B cell (primary cell): Measurements from ENCODE around the gene FHIP1B. TPM values are rescaled to one million over a fixed set of nuclear protein-coding genes. Genes with fewer than 3 reads are reported as not detected.

ENCODE experiments used
- ATAC-seq: fragments of 200-7000 bp; cut with Tn5 transposase; one replicate; pipeline ENCODE4 v1.10.0; 2021; ENCODE audit warnings: low read depth, mild to moderate bottlenecking, moderate number of reproducible peaks, moderate library complexity
- CTCF ChIA-PET: fragments of 350-600 bp; sonication (Branson Sonifier 250); formaldehyde crosslinking; loops from one replicate; lab custom pipeline; 2021; ENCODE audit warnings: antibody characterized with exemption, inconsistent platforms; lab: Charles Lee
- POLR2A ChIA-PET: fragments of 350-600 bp; sonication (Branson Sonifier 250); formaldehyde crosslinking; loops from one replicate; lab custom pipeline; 2021; ENCODE audit warnings: antibody characterized with exemption; lab: Charles Lee
- DNase-seq: peaks from one replicate; pipeline ENCODE4 v3.0.0; 2013
- H2AFZ ChIP-seq: 2 replicates; pipeline ENCODE4 v1.6.1; 2012; ENCODE audit warnings: mild to moderate bottlenecking, low read depth, low read length; ENCODE audit not compliant: insufficient read depth, poor library complexity, severe bottlenecking
- H3K27ac ChIP-seq, 2 donors: 1 replicate in 1 of 2; 2 replicates in 1 of 2; pipeline ENCODE4 v1.5.1; 2012 to 2013; ENCODE audit warnings: low read length in 2 of 2, mild to moderate bottlenecking in 2 of 2, moderate library complexity in 1 of 2
- H3K27me3 ChIP-seq, 4 experiments: fragments of 200-600 bp in 1 of 4; sonication (generic) in 1 of 4; replicated peaks in 1 of 4; 1 replicate in 2 of 4; 2 replicates in 2 of 4; pipeline versions ENCODE4 v1.6.1 to v1.7.0; 2013 to 2016; ENCODE audit warnings: low read length in 3 of 4, mild to moderate bottlenecking in 2 of 4, mixed read lengths in 1 of 4, moderate library complexity in 1 of 4; ENCODE audit not compliant: insufficient read depth in 4 of 4, control insufficient read depth in 3 of 4; ENCODE audit errors: control extremely low read depth in 1 of 4
- H3K36me3 ChIP-seq, 2 experiments: replicated peaks in 1 of 2; 1 replicate in 1 of 2; 2 replicates in 1 of 2; pipeline versions ENCODE4 v1.6.1 to v1.7.1; 2013; ENCODE audit warnings: low read length in 1 of 2; ENCODE audit not compliant: insufficient read depth in 2 of 2, control insufficient read depth in 1 of 2; ENCODE audit errors: control extremely low read depth in 1 of 2, extremely low read depth in 1 of 2
- H3K4me1 ChIP-seq, 2 donors: fragments of 200-600 bp in 1 of 2; sonication (generic) in 1 of 2; 1 replicate in 1 of 2; 2 replicates in 1 of 2; pipeline versions ENCODE4 v1.5.1 to v1.6.1; 2013 to 2017; ENCODE audit warnings: low read length in 2 of 2; ENCODE audit not compliant: control insufficient read depth in 2 of 2, insufficient read depth in 2 of 2
- H3K4me2 ChIP-seq: replicated peaks from 2 replicates; pipeline ENCODE3; 2012; ENCODE audit warnings: mild to moderate bottlenecking, low read depth, low read length; ENCODE audit not compliant: poor library complexity, severe bottlenecking
- H3K4me3 ChIP-seq, 5 experiments: fragments of 200-600 bp in 1 of 5; sonication (generic) in 1 of 5; 1 replicate in 3 of 5; 2 replicates in 2 of 5; pipeline versions ENCODE4 v1.5.1 to v1.7.0; 2011 to 2016; ENCODE audit warnings: low read length in 4 of 5, mild to moderate bottlenecking in 4 of 5, low read depth in 2 of 5, control low read depth in 1 of 5, moderate library complexity in 1 of 5; ENCODE audit not compliant: insufficient read depth in 1 of 5; ENCODE audit errors: control extremely low read depth in 1 of 5, extremely low read depth in 1 of 5
- H3K79me2 ChIP-seq: fragments of 200-600 bp; sonication (generic); one replicate; pipeline ENCODE4 v1.6.0; 2016; ENCODE audit warnings: low read length; ENCODE audit not compliant: control insufficient read depth, insufficient read depth
- H3K9ac ChIP-seq: fragments of 200-600 bp; sonication (generic); 2 replicates; pipeline ENCODE4 v1.6.1; 2017; ENCODE audit warnings: mild to moderate bottlenecking, low read length, moderate library complexity
- H3K9me3 ChIP-seq, 3 donors: one replicate each; pipeline versions ENCODE4 v1.6.1 to v1.7.1; 2013; ENCODE audit warnings: low read length in 2 of 3; ENCODE audit not compliant: control insufficient read depth in 2 of 3, insufficient read depth in 1 of 3; ENCODE audit errors: control extremely low read depth in 1 of 3
- H4K20me1 ChIP-seq: 2 replicates; pipeline ENCODE4 v1.6.0; 2012; ENCODE audit warnings: mild to moderate bottlenecking, low read length; ENCODE audit not compliant: insufficient read depth, control insufficient read depth, poor library complexity, severe bottlenecking
- H3K27ac Mint-ChIP-seq: one replicate; pipeline ENCODE4 v1.8.0; 2021; ENCODE audit warnings: mixed read lengths
- H3K27me3 Mint-ChIP-seq: one replicate; pipeline ENCODE4 v1.8.0; 2021; ENCODE audit warnings: mixed read lengths
- H3K4me1 Mint-ChIP-seq: one replicate; pipeline ENCODE4 v1.8.0; 2021; ENCODE audit warnings: mixed read lengths
- H3K4me3 Mint-ChIP-seq: one replicate; pipeline ENCODE4 v1.8.0; 2021; ENCODE audit warnings: mixed read lengths
- H3K9me3 Mint-ChIP-seq: one replicate; pipeline ENCODE4 v1.8.0; 2022; ENCODE audit warnings: mixed read lengths; ENCODE audit not compliant: insufficient read depth
- CTCF ChIP-seq: fragments of 200-600 bp; IDR thresholded peaks from one replicate; pipeline ENCODE4 v1.8.0; 2022; ENCODE audit warnings: antibody characterized with exemption, mild to moderate bottlenecking
- EZH2 ChIP-seq: IDR thresholded peaks from 2 replicates; pipeline ENCODE4 v1.6.1; 2012; ENCODE audit warnings: borderline replicate concordance, low read depth, mild to moderate bottlenecking, moderate library complexity, low read length; ENCODE audit not compliant: insufficient read depth, poor library complexity, severe bottlenecking
- WGBS: methylation state at CpG from one replicate; pipeline ENCODE4 v1.1.5; 2013; ENCODE audit warnings: missing lambda C conversion rate; ENCODE audit not compliant: insufficient coverage; 5-methylcytosine and 5-hydroxymethylcytosine counted together
- intact Hi-C: fragments of 100-400 bp; cut with micrococcal nuclease; formaldehyde crosslinking; loops from one replicate; pipeline ENCODE4 v1.10.0; 2022
- polyA plus RNA-seq: library from polyadenylated mRNA; depleted of rRNA; stranded (reverse); fragments of >200 nt; gene quantifications from 2 replicates; pipeline ENCODE4 v1.2.3, GENCODE V29; 2012
- total RNA-seq, 2 donors: library from RNA; stranded (reverse); fragments of 120-200 nt in 1 of 2; gene quantifications; 1 replicate in 1 of 2; 2 replicates in 1 of 2; pipeline versions ENCODE4 v1.2.3 to v1.2.4, GENCODE V29; 2013 to 2022

FHIP1B gene
- total and polyA plus RNA-seq, 2 donors (not counting 1 experiment from before 2014, with no cell fraction given): 37.1 to 44.1 TPM

DNA sequence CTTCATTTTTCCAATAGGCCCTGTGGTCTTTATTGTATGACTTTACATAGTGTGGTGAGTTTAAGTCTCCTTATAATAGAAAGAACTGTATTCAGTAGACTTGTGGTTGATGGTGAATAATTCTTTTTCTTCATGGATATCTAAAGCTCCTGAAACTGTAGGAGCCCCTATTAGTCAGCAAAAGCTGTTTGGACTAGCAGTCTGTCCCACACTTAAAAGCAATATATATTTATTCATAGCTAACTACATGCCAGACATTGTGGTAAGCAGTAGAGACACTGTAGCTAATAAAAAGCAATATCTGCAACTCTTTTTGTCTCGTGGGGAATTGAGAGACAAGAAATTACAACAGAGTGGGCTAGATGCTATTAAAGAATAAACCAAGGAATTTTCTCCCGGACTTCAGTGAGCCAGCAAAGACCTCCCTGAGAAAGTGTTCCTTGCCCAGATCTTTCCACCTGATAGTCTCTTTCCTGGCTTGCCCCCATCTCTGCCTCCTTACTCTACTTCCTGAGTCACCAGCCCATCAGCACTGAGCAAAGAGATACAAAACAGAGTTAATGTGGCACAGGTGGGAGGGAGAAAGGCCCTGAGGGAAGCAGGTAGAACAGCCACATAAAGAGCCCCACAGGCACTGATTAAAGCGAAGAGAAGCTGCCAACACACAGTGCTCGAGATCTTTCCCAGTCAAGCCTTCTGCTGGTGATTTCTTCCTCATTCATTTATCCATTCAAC is 36.8 kb downstream of the FHIP1B start:
- Histone ChIP-seq H2AFZ (no peak overlapping the region), H3K9ac (no peak overlapping the region), H3K4me1 (no peaks in the 10 kb centered on the region), H3K4me3 (no peak overlapping the region), H3K9me3 (no peaks in the 10 kb centered on the region), H3K79me2 (no peaks in the 10 kb centered on the region), H3K4me2 (no peak overlapping the region), H3K27ac (no peak overlapping the region), H4K20me1 (no peaks in the 10 kb centered on the region), H3K27me3 (no peaks in the 10 kb centered on the region), H3K36me3 (no peaks in the 10 kb centered on the region)
- H3K27ac Mint-ChIP-seq: no peak overlapping the region
- 84% methylated on average over 3 of the region's 4 CpGs for WGBS
- H3K4me3 Mint-ChIP-seq: no peak overlapping the region
- no peak for ATAC-seq
- intact Hi-C loops: no loop called here
- H3K4me1 Mint-ChIP-seq: no peaks in the 10 kb centered on the region
- ChIA-PET CTCF (no interaction called here), POLR2A (no interaction called here)
- H3K9me3 Mint-ChIP-seq: no peaks in the 10 kb centered on the region
- no peaks in the 10 kb centered on the region for H3K27me3 Mint-ChIP-seq
- TF ChIP-seq EZH2 (no peak), CTCF (no peak)
- DNase-seq: no peak

- Mint-ChIP-seq H3K4me3 (no peak overlapping the region), H3K9me3 (no peaks in the 10 kb centered on the region), H3K4me1 (no peaks in the 10 kb centered on the region), H3K27ac (no peak overlapping the region), H3K27me3 (no peaks in the 10 kb centered on the region)
- WGBS: no CpG with 5 or more reads among the region's 4 CpGs
- Histone ChIP-seq H3K9me3 (no peaks in the 10 kb centered on the region), H3K79me2 (no peaks in the 10 kb centered on the region), H3K27me3 (no peaks in the 10 kb centered on the region), H3K27ac (no peak overlapping the region), H3K4me3 (no peak overlapping the region), H3K9ac (no peak overlapping the region), H3K4me2 (no peak overlapping the region), H4K20me1 (no peaks in the 10 kb centered on the region), H3K4me1 (no peaks in the 10 kb centered on the region), H2AFZ (no peak overlapping the region), H3K36me3 (no peaks in the 10 kb centered on the region)
- ChIA-PET POLR2A (no interaction called here), CTCF (no interaction called here)
- DNase-seq: no peak
- TF ChIP-seq CTCF (no peak), EZH2 (no peak)
- no peak for ATAC-seq
- intact Hi-C loops: no loop called here
These were observed 38.0 kb downstream of the FHIP1B start for GRCh38 chr11:6196396-6196795.
